Measurements from ENCODE around the gene POLR1A. TPM values are rescaled to one million over a fixed set of nuclear protein-coding genes. Genes with fewer than 3 reads are reported as not detected.

Gene POLR1A
- total and polyA plus RNA-seq, 2 donors (not counting 1 experiment from before 2014, with no cell fraction given) = 3.4 to 36.8 TPM

- Histone ChIP-seq H3K9me3 (ENCODE audit: control extremely low read depth in 1 of 3, control insufficient read depth in 2 of 3, insufficient read depth in 1 of 3, low read length in 2 of 3) (no peaks in the 10 kb centered on the region), H3K4me2 (replicated peaks; ENCODE audit: low read depth, low read length, poor library complexity, severe bottlenecking) (no peak overlapping the region), H3K4me1 (ENCODE audit: control insufficient read depth in 2 of 2, insufficient read depth in 2 of 2, low read length in 2 of 2) (peaks cover 22 to 25% of the 10 kb centered on the region in 2 donors), H3K27me3 (replicated peaks in 1 of 4; ENCODE audit: control extremely low read depth in 1 of 4, control insufficient read depth in 3 of 4, insufficient read depth in 4 of 4, low read length in 3 of 4) (no peaks in the 10 kb centered on the region), H3K4me3 (ENCODE audit: control extremely low read depth in 1 of 5, extremely low read depth in 1 of 5, insufficient read depth in 1 of 5, low read depth in 2 of 5, low read length in 4 of 5) (no peak overlapping the region), H3K36me3 (replicated peaks in 1 of 2; ENCODE audit: control extremely low read depth in 1 of 2, control insufficient read depth in 1 of 2, extremely low read depth in 1 of 2, insufficient read depth in 2 of 2, low read length in 1 of 2) (peaks cover 0 to 77% of the 10 kb centered on the region in 2 experiments), H3K79me2 (ENCODE audit: control insufficient read depth, insufficient read depth, low read length) (peaks cover 17% of the 10 kb centered on the region), H3K27ac (ENCODE audit: low read length in 2 of 2) (no peak overlapping the region), H2AFZ (ENCODE audit: insufficient read depth, low read depth, low read length, poor library complexity, severe bottlenecking) (no peak overlapping the region), H4K20me1 (ENCODE audit: control insufficient read depth, insufficient read depth, low read length, poor library complexity, severe bottlenecking) (no peaks in the 10 kb centered on the region), H3K9ac (ENCODE audit: low read length) (no peak overlapping the region)
- no peaks in the 10 kb centered on the region for H3K27me3 Mint-ChIP-seq
- ChIA-PET CTCF (interaction anchor here (1.1 kb wide), 1 partner anchor 201 kb away, joined by 3 read pairs; no protein-coding TSS in a partner anchor), POLR2A (no interaction called here)
- intact Hi-C loops (cut with micrococcal nuclease) = loop anchor here (10.0 kb wide), 1 partner anchor 56 kb away; no protein-coding TSS in a partner anchor
- no peak overlapping the region for H3K4me3 Mint-ChIP-seq
- no peaks in the 10 kb centered on the region for H3K9me3 Mint-ChIP-seq (ENCODE audit: insufficient read depth)
- no peak for TF ChIP-seq EZH2 (IDR thresholded peaks at IDR 0.05; ENCODE audit: borderline replicate concordance, insufficient read depth, low read depth, low read length, poor library complexity, severe bottlenecking)
- TF ChIP-seq, protein P1, sequence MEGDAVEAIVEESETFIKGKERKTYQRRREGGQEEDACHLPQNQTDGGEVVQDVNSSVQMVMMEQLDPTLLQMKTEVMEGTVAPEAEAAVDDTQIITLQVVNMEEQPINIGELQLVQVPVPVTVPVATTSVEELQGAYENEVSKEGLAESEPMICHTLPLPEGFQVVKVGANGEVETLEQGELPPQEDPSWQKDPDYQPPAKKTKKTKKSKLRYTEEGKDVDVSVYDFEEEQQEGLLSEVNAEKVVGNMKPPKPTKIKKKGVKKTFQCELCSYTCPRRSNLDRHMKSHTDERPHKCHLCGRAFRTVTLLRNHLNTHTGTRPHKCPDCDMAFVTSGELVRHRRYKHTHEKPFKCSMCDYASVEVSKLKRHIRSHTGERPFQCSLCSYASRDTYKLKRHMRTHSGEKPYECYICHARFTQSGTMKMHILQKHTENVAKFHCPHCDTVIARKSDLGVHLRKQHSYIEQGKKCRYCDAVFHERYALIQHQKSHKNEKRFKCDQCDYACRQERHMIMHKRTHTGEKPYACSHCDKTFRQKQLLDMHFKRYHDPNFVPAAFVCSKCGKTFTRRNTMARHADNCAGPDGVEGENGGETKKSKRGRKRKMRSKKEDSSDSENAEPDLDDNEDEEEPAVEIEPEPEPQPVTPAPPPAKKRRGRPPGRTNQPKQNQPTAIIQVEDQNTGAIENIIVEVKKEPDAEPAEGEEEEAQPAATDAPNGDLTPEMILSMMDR (IDR thresholded peaks at IDR 0.05) = no peak
- no peak for ATAC-seq (ENCODE audit: low read depth)
- peaks cover 20% of the 10 kb centered on the region for H3K4me1 Mint-ChIP-seq
- no peak overlapping the region for H3K27ac Mint-ChIP-seq
- no peak for DNase-seq
- WGBS (ENCODE audit: insufficient coverage) = 99% methylated on average over 13 of the region's 14 CpGs
Measured at GRCh38 chr2:86031151-86031550, 74.5 kb downstream of the POLR1A start.

- TF ChIP-seq EZH2 (IDR thresholded peaks at IDR 0.05; ENCODE audit: borderline replicate concordance, insufficient read depth, low read depth, low read length, poor library complexity, severe bottlenecking) = no peak
- TF ChIP-seq, protein P1 (IDR thresholded peaks at IDR 0.05) = no peak
- Histone ChIP-seq H3K9me3 (ENCODE audit: control extremely low read depth in 1 of 3, control insufficient read depth in 2 of 3, insufficient read depth in 1 of 3, low read length in 2 of 3) (no peaks in the 10 kb centered on the region), H3K4me1 (ENCODE audit: control insufficient read depth in 2 of 2, insufficient read depth in 2 of 2, low read length in 2 of 2) (peaks cover 10 to 13% of the 10 kb centered on the region in 2 donors), H3K4me3 (ENCODE audit: control extremely low read depth in 1 of 5, extremely low read depth in 1 of 5, insufficient read depth in 1 of 5, low read depth in 2 of 5, low read length in 4 of 5) (no peak overlapping the region), H3K27me3 (replicated peaks in 1 of 4; ENCODE audit: control extremely low read depth in 1 of 4, control insufficient read depth in 3 of 4, insufficient read depth in 4 of 4, low read length in 3 of 4) (no peaks in the 10 kb centered on the region), H3K9ac (ENCODE audit: low read length) (no peak overlapping the region), H3K36me3 (replicated peaks in 1 of 2; ENCODE audit: control extremely low read depth in 1 of 2, control insufficient read depth in 1 of 2, extremely low read depth in 1 of 2, insufficient read depth in 2 of 2, low read length in 1 of 2) (peaks cover 0 to 77% of the 10 kb centered on the region in 2 experiments), H3K79me2 (ENCODE audit: control insufficient read depth, insufficient read depth, low read length) (peaks cover 17% of the 10 kb centered on the region), H2AFZ (ENCODE audit: insufficient read depth, low read depth, low read length, poor library complexity, severe bottlenecking) (no peak overlapping the region), H4K20me1 (ENCODE audit: control insufficient read depth, insufficient read depth, low read length, poor library complexity, severe bottlenecking) (no peaks in the 10 kb centered on the region), H3K4me2 (replicated peaks; ENCODE audit: low read depth, low read length, poor library complexity, severe bottlenecking) (no peak overlapping the region), H3K27ac (ENCODE audit: low read length in 2 of 2) (no peak overlapping the region)
- ChIA-PET POLR2A (no interaction called here), CTCF (interaction anchor here (1.1 kb wide), 1 partner anchor 199 kb away, joined by 3 read pairs; no protein-coding TSS in a partner anchor)
- ATAC-seq (ENCODE audit: low read depth) = no peak
- no peak for DNase-seq
- Mint-ChIP-seq H3K4me1 (peaks cover 9% of the 10 kb centered on the region), H3K27me3 (no peaks in the 10 kb centered on the region), H3K9me3 (ENCODE audit: insufficient read depth) (no peaks in the 10 kb centered on the region), H3K4me3 (no peak overlapping the region), H3K27ac (no peak overlapping the region)
- intact Hi-C loops (cut with micrococcal nuclease) = loop anchor here (10.0 kb wide), 1 partner anchor 55 kb away; no protein-coding TSS in a partner anchor
- 100% methylated on average over 13 of the region's 14 CpGs for WGBS (ENCODE audit: insufficient coverage)
Measured at GRCh38 chr2:86029873-86030272, 75.8 kb downstream of the POLR1A start.
